ENCODE results near the gene SLFN5. TPM values are rescaled to one million over a fixed set of nuclear protein-coding genes. Genes with fewer than 3 reads are reported as not detected.
"Not testable (repeated sequence)": the region's sequence is repeated elsewhere in the genome, so short reads cannot be mapped to it uniquely, and the experiment has no call there.

The SLFN5 gene
- polyA plus RNA-seq, 3 donors = 14.0 to 18.6 (median 16.7) TPM

GRCh38 chr17:35287286-35287811 is 44.5 kb downstream of the SLFN5 start:
- no peak for DNase-seq (ENCODE audit: low read depth in 3 of 3, low spot score in 2 of 3)

GRCh38 chr17:35289222-35289621 is 46.4 kb downstream of the SLFN5 start:
- no peak for DNase-seq (ENCODE audit: low read depth in 3 of 3, low spot score in 2 of 3)

GRCh38 chr17:35291802-35292201 is 48.9 kb downstream of the SLFN5 start:
- DNase-seq (ENCODE audit: low read depth in 3 of 3, low spot score in 2 of 3) = no peak

- no peak for DNase-seq (ENCODE audit: low read depth in 3 of 3, low spot score in 2 of 3)
Observed at GRCh38 chr17:35293151-35293847, 50.4 kb downstream of the SLFN5 start.

- no peak for DNase-seq (ENCODE audit: low read depth in 3 of 3, low spot score in 2 of 3)
Observed at GRCh38 chr17:35294756-35295155, 51.9 kb downstream of the SLFN5 start.

- DNase-seq (ENCODE audit: low read depth in 3 of 3, low spot score in 2 of 3) = no peak
Observed at GRCh38 chr17:35295686-35296085, 52.8 kb downstream of the SLFN5 start.

- no peak for DNase-seq (ENCODE audit: low read depth in 3 of 3, low spot score in 2 of 3)
Observed at GRCh38 chr17:35297666-35298065, 54.8 kb downstream of the SLFN5 start.

- no peak for DNase-seq (ENCODE audit: low read depth in 3 of 3, low spot score in 2 of 3)
Observed at GRCh38 chr17:35298639-35299038, 55.8 kb downstream of the SLFN5 start.

GRCh38 chr17:35299135-35299534 is 56.3 kb downstream of the SLFN5 start:
- DNase-seq (ENCODE audit: low read depth in 3 of 3, low spot score in 2 of 3) = no peak

- not testable (repeated sequence) for DNase-seq (ENCODE audit: low read depth in 3 of 3, low spot score in 2 of 3)
Observed at GRCh38 chr17:35309345-35309744, 66.5 kb downstream of the SLFN5 start.

GRCh38 chr17:35312346-35312745 is 69.5 kb downstream of the SLFN5 start:
- DNase-seq (ENCODE audit: low read depth in 3 of 3, low spot score in 2 of 3) = no peak

GRCh38 chr17:35312790-35313711 is 70.2 kb downstream of the SLFN5 start:
- peak; percentile 40 to 60 (median 57) for DNase-seq (ENCODE audit: low read depth in 3 of 3, low spot score in 2 of 3)

- no peak for DNase-seq (ENCODE audit: low read depth in 3 of 3, low spot score in 2 of 3)
Observed at GRCh38 chr17:35313875-35314409, 71.1 kb downstream of the SLFN5 start.

GRCh38 chr17:35314415-35315216 is 71.7 kb downstream of the SLFN5 start:
- DNase-seq (ENCODE audit: low read depth in 3 of 3, low spot score in 2 of 3) = no peak

GRCh38 chr17:35315283-35315682 is 72.4 kb downstream of the SLFN5 start:
- DNase-seq (ENCODE audit: low read depth in 3 of 3, low spot score in 2 of 3) = no peak

GRCh38 chr17:35315971-35316370 is 73.1 kb downstream of the SLFN5 start:
- no peak for DNase-seq (ENCODE audit: low read depth in 3 of 3, low spot score in 2 of 3)

GRCh38 chr17:35322749-35323148 is 79.9 kb downstream of the SLFN5 start:
- no peak for DNase-seq (ENCODE audit: low read depth in 3 of 3, low spot score in 2 of 3)
